Tibial artery (tissue), 4 donors: ENCODE results near the gene SLC2A14.
"Not testable (repeated sequence)": the region's sequence is repeated elsewhere in the genome, so short reads cannot be mapped to it uniquely, and the experiment has no call there.

Experiments used
- DNase-seq, 2 donors: peaks; one replicate each; pipeline ENCODE4 v3.0.0-alpha.2; 2019
- H3K27ac ChIP-seq, 2 donors: fragments of 200-600 bp; sonication (generic) in 1 of 2; 1 replicate in 1 of 2; 2 replicates in 1 of 2; pipeline ENCODE4 v1.5.1; 2018 to 2019; ENCODE audit warnings: mild to moderate bottlenecking in 1 of 2
- H3K27me3 ChIP-seq, 2 donors: fragments of 200-600 bp; sonication (generic) in 1 of 2; one replicate each; pipeline versions ENCODE4 v1.5.1 to v1.6.0; 2016 to 2019
- H3K36me3 ChIP-seq, 3 donors: fragments of 200-600 bp; sonication (generic) in 2 of 3; one replicate each; pipeline ENCODE4 v1.5.1; 2016 to 2019; ENCODE audit warnings: mild to moderate bottlenecking in 2 of 3
- H3K4me1 ChIP-seq, 4 donors: fragments of 200-600 bp; sonication (generic) in 2 of 4; 1 replicate in 3 of 4; 2 replicates in 1 of 4; pipeline ENCODE4 v1.5.1; 2016 to 2019
- H3K4me3 ChIP-seq, 2 donors: fragments of 200-600 bp; sonication (generic) in 1 of 2; 1 replicate in 1 of 2; 2 replicates in 1 of 2; pipeline ENCODE4 v1.5.1; 2018 to 2019; ENCODE audit warnings: mild to moderate bottlenecking in 2 of 2
- H3K9me3 ChIP-seq, 3 donors: fragments of 200-600 bp; sonication (generic) in 1 of 3; one replicate each; pipeline ENCODE4 v1.5.1; 2016 to 2019
- CTCF ChIP-seq, 2 experiments: fragments of 200-600 bp in 1 of 2; fragments of 450-650 bp in 1 of 2; IDR thresholded peaks; one replicate each; pipeline ENCODE4 v1.5.1; 2017 to 2019; ENCODE audit warnings: antibody characterized with exemption in 2 of 2, mild to moderate bottlenecking in 1 of 2, moderate library complexity in 1 of 2
- intact Hi-C: fragments of 100-400 bp; cut with DNase I; formaldehyde crosslinking; loops from one replicate; pipeline ENCODE4 v1.15.0; 2023; ENCODE audit warnings: low total_unique reads

SLC2A14 gene

GRCh38 chr12:7835116-7835515, 37.6 kb downstream of the SLC2A14 start:
- intact Hi-C loops = no loop called here
- Histone ChIP-seq H3K9me3 (no peaks in the 10 kb centered on the region), H3K4me3 (no peak overlapping the region), H3K27ac (no peak overlapping the region), H3K36me3 (no peaks in the 10 kb centered on the region), H3K4me1 (no peaks in the 10 kb centered on the region), H3K27me3 (no peaks in the 10 kb centered on the region)
- no peak for DNase-seq
- no peak for TF ChIP-seq CTCF (IDR thresholded peaks at IDR 0.05)

- no peak overlapping the region for H3K4me3 ChIP-seq
- no peak overlapping the region for H3K27ac ChIP-seq
- H3K4me1 ChIP-seq = no peaks in the 10 kb centered on the region
- no peaks in the 10 kb centered on the region for H3K27me3 ChIP-seq
- H3K9me3 ChIP-seq = no peaks in the 10 kb centered on the region
- no peak for DNase-seq
- intact Hi-C loops = no loop called here
- TF ChIP-seq CTCF (IDR thresholded peaks at IDR 0.05) = no peak
- H3K36me3 ChIP-seq = no peaks in the 10 kb centered on the region
Observed at GRCh38 chr12:7834701-7835100, 38.0 kb downstream of the SLC2A14 start.

- intact Hi-C loops = no loop called here
- H3K27me3 ChIP-seq = no peaks in the 10 kb centered on the region
- no peaks in the 10 kb centered on the region for H3K4me1 ChIP-seq
- H3K9me3 ChIP-seq = no peaks in the 10 kb centered on the region
- no peak for TF ChIP-seq CTCF (IDR thresholded peaks at IDR 0.05)
- H3K27ac ChIP-seq = no peak overlapping the region
- H3K36me3 ChIP-seq = no peaks in the 10 kb centered on the region
- DNase-seq = no peak
- H3K4me3 ChIP-seq = no peak overlapping the region
Observed at GRCh38 chr12:7833831-7834230, 38.9 kb downstream of the SLC2A14 start.

- H3K4me3 ChIP-seq, intact Hi-C loops, H3K27ac ChIP-seq, H3K36me3 ChIP-seq, H3K4me1 ChIP-seq, H3K27me3 ChIP-seq, H3K9me3 ChIP-seq, DNase-seq: not testable (repeated sequence)
Observed at GRCh38 chr12:7833201-7833600, 39.5 kb downstream of the SLC2A14 start.

GRCh38 chr12:7832059-7832696, 40.5 kb downstream of the SLC2A14 start:
- no peak for DNase-seq
- no peak overlapping the region for H3K27ac ChIP-seq

GRCh38 chr12:7829737-7830136, 43.0 kb downstream of the SLC2A14 start:
- H3K9me3 ChIP-seq, H3K4me3 ChIP-seq, H3K36me3 ChIP-seq, intact Hi-C loops, H3K27me3 ChIP-seq, H3K4me1 ChIP-seq, DNase-seq, H3K27ac ChIP-seq: not testable (repeated sequence)

More at GRCh38 chr12:7832059-7832696, 40.5 kb downstream of the SLC2A14 start:
- Histone ChIP-seq H3K36me3 (no peaks in the 10 kb centered on the region), H3K4me1 (no peaks in the 10 kb centered on the region), H3K4me3 (no peak overlapping the region), H3K9me3 (no peaks in the 10 kb centered on the region), H3K27me3 (no peaks in the 10 kb centered on the region)
- intact Hi-C loops = no loop called here
- peak in 1 of 2 experiments; percentile 23 for TF ChIP-seq CTCF (IDR thresholded peaks at IDR 0.05)

GRCh38 chr12:7825754-7826153, 47.0 kb downstream of the SLC2A14 start:
- H3K36me3 ChIP-seq, H3K4me1 ChIP-seq, H3K4me3 ChIP-seq, DNase-seq, H3K27ac ChIP-seq, H3K9me3 ChIP-seq, H3K27me3 ChIP-seq, intact Hi-C loops: not testable (repeated sequence)
